Measurements from ENCODE around the gene CRYBG1.

DNA sequence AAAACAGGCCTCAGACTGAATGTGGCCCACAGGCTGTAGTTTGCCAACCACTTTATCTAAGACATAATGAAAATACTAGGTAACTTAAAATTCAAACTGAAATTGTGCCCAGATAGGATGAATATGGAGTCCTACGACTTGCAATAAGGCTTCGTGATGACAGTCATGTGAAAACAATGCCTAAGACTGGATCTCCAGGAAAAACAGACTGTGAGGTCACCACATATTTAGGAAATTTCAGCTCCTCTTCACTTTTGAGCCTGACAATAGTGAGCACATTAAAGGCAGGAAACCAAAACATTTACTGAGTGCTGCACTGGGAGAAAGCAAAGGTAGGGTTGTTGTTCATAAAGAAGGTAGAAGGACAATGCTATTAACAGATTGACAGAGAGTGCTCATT lies 218.8 kb downstream of the CRYBG1 start:
- TF ChIP-seq, protein P1, sequence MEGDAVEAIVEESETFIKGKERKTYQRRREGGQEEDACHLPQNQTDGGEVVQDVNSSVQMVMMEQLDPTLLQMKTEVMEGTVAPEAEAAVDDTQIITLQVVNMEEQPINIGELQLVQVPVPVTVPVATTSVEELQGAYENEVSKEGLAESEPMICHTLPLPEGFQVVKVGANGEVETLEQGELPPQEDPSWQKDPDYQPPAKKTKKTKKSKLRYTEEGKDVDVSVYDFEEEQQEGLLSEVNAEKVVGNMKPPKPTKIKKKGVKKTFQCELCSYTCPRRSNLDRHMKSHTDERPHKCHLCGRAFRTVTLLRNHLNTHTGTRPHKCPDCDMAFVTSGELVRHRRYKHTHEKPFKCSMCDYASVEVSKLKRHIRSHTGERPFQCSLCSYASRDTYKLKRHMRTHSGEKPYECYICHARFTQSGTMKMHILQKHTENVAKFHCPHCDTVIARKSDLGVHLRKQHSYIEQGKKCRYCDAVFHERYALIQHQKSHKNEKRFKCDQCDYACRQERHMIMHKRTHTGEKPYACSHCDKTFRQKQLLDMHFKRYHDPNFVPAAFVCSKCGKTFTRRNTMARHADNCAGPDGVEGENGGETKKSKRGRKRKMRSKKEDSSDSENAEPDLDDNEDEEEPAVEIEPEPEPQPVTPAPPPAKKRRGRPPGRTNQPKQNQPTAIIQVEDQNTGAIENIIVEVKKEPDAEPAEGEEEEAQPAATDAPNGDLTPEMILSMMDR (IDR thresholded peaks at IDR 0.05): no peak
- no peak for TF ChIP-seq POLR2A (IDR thresholded peaks at IDR 0.05)
